Left renal cortex interstitium (tissue), 4 donors: ENCODE measurements around the gene SLC25A6. TPM values are rescaled to one million over a fixed set of nuclear protein-coding genes. Genes with fewer than 3 reads are reported as not detected.
"Not testable (repeated sequence)": the region's sequence is repeated elsewhere in the genome, so short reads cannot be mapped to it uniquely, and the experiment has no call there.

Experiments used
- DNase-seq, 4 donors: peaks; one replicate each; pipeline ENCODE4 v3.0.0-alpha.2; 2013; ENCODE audit warnings: low read depth in 4 of 4, low spot score in 2 of 4, missing footprints in 1 of 4
- polyA plus RNA-seq, 4 donors: library from polyadenylated mRNA; unstranded; fragments of 120-200 nt; gene quantifications; one replicate each; pipeline ENCODE4 v1.2.1, GENCODE V29; 2013; ENCODE audit not compliant: insufficient read length in 4 of 4

The SLC25A6 gene
- polyA plus RNA-seq, 4 donors = 483 to 796 (median 651) TPM

GRCh38 chrX:1358793-1359476 is 33.0 kb downstream of the SLC25A6 start:
- no peak for DNase-seq

- no peak for DNase-seq
Observed at GRCh38 chrX:1357993-1358392, 33.9 kb downstream of the SLC25A6 start.

- no peak for DNase-seq
Observed at GRCh38 chrX:1355131-1356046, 36.5 kb downstream of the SLC25A6 start.

GRCh38 chrX:1354036-1355019 is 37.6 kb downstream of the SLC25A6 start:
- no peak for DNase-seq

- DNase-seq = no peak
Observed at GRCh38 chrX:1351981-1352714, 39.8 kb downstream of the SLC25A6 start.

GRCh38 chrX:1349606-1350005 is 42.3 kb downstream of the SLC25A6 start:
- DNase-seq = not testable (repeated sequence)

GRCh38 chrX:1341545-1342184 is 50.2 kb downstream of the SLC25A6 start:
- DNase-seq = no peak

GRCh38 chrX:1336948-1337779 is 54.7 kb downstream of the SLC25A6 start:
- DNase-seq = no peak

- DNase-seq = no peak
Observed at GRCh38 chrX:1336331-1336943, 55.5 kb downstream of the SLC25A6 start, which contains the start of gene IL3RA. IL3RA (plus strand) TSS chrX:1336785; CDS start chrX:1341766, 4,981 bp downstream.

Other genes starting within 250 kb of the SLC25A6 start
- gene CRLF2, start 179.5 kb downstream of the SLC25A6 start, polyA plus RNA-seq = under 1 TPM in 2 of 4 donors, not detected in 2; 0.11 to 0.18 TPM
- gene CSF2RA, start 123.3 kb downstream of the SLC25A6 start, polyA plus RNA-seq = 1 to 10 TPM; 2.7 to 3.6 (median 3.3) TPM
- gene IL3RA, start 55.3 kb downstream of the SLC25A6 start, polyA plus RNA-seq = 10 to 100 TPM; 12.3 to 27.2 (median 13.7) TPM
- gene ASMTL, start 60.8 kb upstream of the SLC25A6 start, polyA plus RNA-seq = 10 to 100 TPM; 35.7 to 61.9 (median 46.5) TPM
- 1 to 10 TPM in 3 of 4 donors, under 1 TPM in 1; 0.99 to 1.6 (median 1.4) TPM for gene P2RY8, start 145.1 kb upstream of the SLC25A6 start, polyA plus RNA-seq
- 10 to 100 TPM; 38.9 to 64.6 (median 54.3) TPM for gene AKAP17A, start 199.5 kb upstream of the SLC25A6 start, polyA plus RNA-seq
- under 1 TPM in 2 of 4 donors, not detected in 2; 0.21 to 0.44 TPM for gene ASMT, start 222.9 kb upstream of the SLC25A6 start, polyA plus RNA-seq